Activated naive CD8-positive, alpha-beta T cell (primary cell): Measurements from ENCODE around the gene ZNF672.

Source experiments
- H3K27ac Mint-ChIP-seq: one replicate; pipeline ENCODE4 v1.8.0; 2021; ENCODE audit warnings: mixed read lengths
- H3K27me3 Mint-ChIP-seq: one replicate; pipeline ENCODE4 v1.8.0; 2021; ENCODE audit warnings: mixed read lengths
- H3K36me3 Mint-ChIP-seq: one replicate; pipeline ENCODE4 v1.8.0; 2021; ENCODE audit warnings: mixed read lengths
- H3K4me1 Mint-ChIP-seq: one replicate; pipeline ENCODE4 v1.8.0; 2021; ENCODE audit warnings: low read depth, mixed read lengths
- H3K4me3 Mint-ChIP-seq: one replicate; pipeline ENCODE4 v1.8.0; 2021; ENCODE audit warnings: mild to moderate bottlenecking, mixed read lengths
- H3K9me3 Mint-ChIP-seq: one replicate; pipeline ENCODE4 v1.8.0; 2021; ENCODE audit warnings: low read depth, mixed read lengths

The ZNF672 gene

DNA sequence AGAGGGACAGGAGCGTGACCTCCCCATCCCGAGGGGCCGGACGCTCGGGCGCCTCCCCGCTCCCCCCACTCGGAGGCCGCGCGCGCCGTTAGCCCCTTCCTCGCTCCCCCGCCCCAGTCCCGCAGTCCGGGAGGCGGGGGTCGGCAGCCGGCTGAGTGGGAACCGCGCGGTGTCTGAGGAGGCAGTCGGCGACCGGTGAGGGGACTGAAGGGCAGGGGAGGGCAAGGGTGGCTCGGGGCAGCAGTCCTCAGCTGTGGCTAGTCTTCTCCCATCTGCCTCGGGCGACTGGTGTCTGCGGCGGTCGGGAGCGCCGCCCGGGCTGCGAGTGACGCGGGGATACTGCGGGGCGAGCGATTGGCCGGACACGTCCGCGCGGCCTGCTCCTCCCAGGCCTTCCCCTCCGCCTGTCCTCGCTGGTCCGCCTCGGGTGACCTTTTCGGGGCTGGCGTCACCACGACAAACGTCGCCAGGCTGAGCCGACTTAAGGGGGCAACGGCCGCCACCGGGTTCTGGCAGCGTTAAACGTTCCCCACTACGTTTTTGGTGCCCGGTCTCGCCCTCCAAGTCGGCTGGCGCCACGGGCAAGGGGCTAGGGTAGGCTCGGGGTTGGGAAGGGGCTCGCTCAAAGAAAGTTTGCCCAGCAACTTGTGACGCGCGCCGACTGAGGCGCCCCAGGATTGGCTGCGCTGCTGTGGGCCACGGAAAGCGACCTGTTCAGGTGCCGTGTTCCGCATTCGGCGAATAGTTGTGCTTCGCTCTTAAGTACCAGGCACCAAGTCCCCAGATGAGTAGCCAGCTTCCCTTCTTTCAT is 538 bp downstream of the ZNF672 start:
- Mint-ChIP-seq H3K27ac (peak overlapping the region; percentile 96), H3K27me3 (no peaks in the 10 kb centered on the region), H3K4me1 (peaks cover 22% of the 10 kb centered on the region), H3K4me3 (peak overlapping the region; percentile 91), H3K36me3 (no peaks in the 10 kb centered on the region), H3K9me3 (no peaks in the 10 kb centered on the region)

DNA sequence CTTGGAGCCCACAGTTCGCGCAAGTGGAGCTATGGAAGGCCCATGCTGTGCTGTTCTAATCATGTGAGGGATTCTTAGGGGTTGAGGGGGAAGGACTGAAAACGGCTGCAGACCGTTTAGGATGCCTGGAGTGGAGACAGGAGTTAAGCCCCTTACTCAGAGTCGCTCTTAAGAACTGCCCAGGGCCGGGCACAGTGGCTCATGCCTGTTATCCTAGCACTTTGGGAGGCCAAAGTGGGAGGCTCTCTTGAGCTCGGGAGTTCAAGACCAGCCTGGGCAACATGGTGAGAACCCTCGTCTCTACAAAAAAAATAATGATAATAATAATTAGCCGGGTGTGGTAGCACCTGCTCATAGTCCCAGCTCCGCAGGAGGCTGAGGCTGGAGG is 1.1 kb downstream of the ZNF672 start:
- H3K27ac Mint-ChIP-seq: peak overlapping the region; percentile 96
- peaks cover 22% of the 10 kb centered on the region for H3K4me1 Mint-ChIP-seq
- H3K27me3 Mint-ChIP-seq: no peaks in the 10 kb centered on the region
- no peaks in the 10 kb centered on the region for H3K9me3 Mint-ChIP-seq
- H3K4me3 Mint-ChIP-seq: peak overlapping the region; percentile 91
- H3K36me3 Mint-ChIP-seq: no peaks in the 10 kb centered on the region

DNA sequence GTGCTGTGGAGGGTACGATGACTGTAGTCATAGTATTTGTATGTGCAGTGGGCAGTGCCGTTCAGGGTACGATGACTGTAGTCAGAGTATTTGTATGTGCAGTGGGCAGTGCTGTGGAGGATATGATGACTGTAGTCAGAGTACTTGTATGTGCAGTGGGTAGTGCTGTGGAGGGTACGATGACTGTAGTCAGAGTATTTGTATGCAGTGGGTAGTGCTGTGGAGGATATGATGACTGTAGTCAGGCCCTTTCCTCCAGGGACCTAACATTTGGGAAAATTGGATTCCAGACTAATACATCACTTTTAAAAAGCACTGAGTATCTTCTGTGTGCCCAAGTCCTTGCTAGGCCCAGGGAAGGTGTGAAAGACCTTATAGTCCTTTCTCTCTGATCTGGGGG is 2.9 kb downstream of the ZNF672 start:
- Mint-ChIP-seq H3K9me3 (no peaks in the 10 kb centered on the region), H3K4me1 (peaks cover 22% of the 10 kb centered on the region), H3K4me3 (peak overlapping the region; percentile 3), H3K27ac (no peak overlapping the region), H3K27me3 (no peaks in the 10 kb centered on the region), H3K36me3 (no peaks in the 10 kb centered on the region)

DNA sequence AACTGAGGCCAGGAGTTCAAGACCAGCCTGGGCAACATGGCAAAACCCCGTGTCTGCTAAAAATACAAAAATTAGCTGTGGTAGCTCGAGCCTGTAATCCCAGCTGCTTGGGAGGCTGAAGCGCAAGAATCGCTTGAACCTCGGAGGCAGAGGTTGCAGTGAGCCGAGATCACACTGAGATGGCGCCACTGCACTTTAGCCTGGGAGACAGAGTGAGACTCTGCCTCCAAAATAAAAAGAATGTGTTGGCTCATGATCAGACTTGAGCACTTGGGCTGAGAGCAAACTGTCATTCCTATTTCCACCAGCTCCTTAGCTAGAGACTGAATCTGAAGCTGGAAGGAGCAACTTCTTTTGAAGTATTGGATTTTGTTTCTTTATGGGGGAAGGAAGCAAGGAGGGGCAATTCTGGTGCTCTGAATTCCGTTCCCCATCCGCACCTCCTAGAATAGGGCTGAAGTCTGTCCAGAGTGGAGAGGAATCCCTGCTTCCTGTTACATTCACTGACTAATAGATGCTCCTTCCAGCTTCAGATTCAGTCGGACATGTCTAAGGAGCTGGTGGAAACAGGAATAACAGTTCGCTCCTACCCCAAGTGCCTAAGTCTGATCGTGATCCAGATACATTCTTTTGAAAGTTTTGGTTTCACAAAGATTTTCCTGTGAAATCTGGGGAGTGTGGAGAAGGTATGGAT is 3.8 kb downstream of the ZNF672 start:
- Mint-ChIP-seq H3K27me3 (no peaks in the 10 kb centered on the region), H3K27ac (no peak overlapping the region), H3K4me3 (no peak overlapping the region), H3K9me3 (no peaks in the 10 kb centered on the region), H3K4me1 (peaks cover 22% of the 10 kb centered on the region), H3K36me3 (no peaks in the 10 kb centered on the region)

DNA sequence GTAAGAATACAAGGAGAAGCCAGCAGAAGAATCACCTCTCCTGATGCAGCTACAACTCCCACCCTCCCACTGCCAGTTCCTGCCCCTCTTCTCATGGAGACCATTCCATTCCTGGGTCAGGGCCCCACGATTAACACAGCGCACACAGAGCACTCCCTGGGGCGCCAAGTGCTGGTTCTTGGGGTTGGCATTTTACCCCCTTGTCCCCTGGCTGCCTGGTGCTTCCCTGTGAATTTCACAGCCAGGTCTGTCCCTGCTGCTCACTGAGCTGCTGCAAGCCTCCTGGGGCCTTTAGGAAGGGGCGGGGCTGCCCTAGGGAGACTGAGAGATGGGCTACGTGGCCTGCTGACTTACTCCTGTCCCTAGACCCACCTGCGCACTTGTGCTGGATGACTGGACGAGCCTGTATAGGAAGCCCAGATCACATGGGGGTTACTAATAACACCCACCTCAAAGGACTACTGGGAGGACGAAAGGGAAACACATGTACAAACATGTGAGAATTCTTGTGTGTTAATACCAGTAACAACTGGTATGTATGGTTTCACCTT is 4.8 kb downstream of the ZNF672 start:
- H3K27me3 Mint-ChIP-seq: no peaks in the 10 kb centered on the region
- H3K36me3 Mint-ChIP-seq: no peaks in the 10 kb centered on the region
- no peaks in the 10 kb centered on the region for H3K9me3 Mint-ChIP-seq
- H3K27ac Mint-ChIP-seq: no peak overlapping the region
- H3K4me3 Mint-ChIP-seq: no peak overlapping the region
- peaks cover 22% of the 10 kb centered on the region for H3K4me1 Mint-ChIP-seq

DNA sequence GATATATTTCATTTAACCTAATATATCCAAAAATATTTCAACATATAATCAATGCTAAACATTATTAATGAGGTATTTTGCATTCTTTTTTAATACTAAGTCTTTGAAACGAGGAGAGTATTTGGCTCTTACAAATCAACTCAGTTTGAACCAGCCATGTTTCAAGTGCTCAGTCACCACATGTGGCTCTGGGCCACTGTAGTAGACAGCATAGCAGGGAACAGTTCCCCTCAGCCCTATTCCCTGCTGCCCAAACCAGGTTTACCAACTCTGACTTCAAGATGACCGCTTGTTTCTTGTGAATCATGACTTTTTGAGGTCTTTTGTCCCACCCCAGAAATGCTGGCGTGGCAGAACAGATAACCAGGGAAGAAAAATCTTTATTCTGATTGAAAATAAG is 5.7 kb downstream of the ZNF672 start:
- Mint-ChIP-seq H3K36me3 (peaks cover 1% of the 10 kb centered on the region), H3K27ac (no peak overlapping the region), H3K4me1 (peaks cover 22% of the 10 kb centered on the region), H3K4me3 (no peak overlapping the region), H3K9me3 (no peaks in the 10 kb centered on the region), H3K27me3 (no peaks in the 10 kb centered on the region)

DNA sequence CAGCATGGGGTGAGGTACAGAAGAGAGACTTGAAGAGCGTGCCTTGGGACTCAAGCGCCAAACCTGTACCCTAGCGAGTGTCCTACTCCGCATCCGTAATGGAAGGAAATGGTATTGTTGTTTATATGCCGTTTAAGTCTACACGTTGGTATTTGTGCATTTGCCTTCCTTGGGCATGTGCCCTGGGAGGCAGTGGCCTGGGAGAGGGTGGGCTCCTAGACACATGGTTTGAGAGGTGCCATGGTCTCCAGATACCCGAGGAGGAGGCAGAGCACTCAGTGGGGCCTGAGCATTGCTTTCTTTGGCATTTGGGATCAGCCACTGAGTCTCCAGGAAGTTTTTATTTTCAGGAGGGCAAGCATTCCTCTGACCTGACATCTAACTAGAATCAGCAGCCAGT is 6.5 kb downstream of the ZNF672 start:
- Mint-ChIP-seq H3K4me1 (peaks cover 17% of the 10 kb centered on the region), H3K27ac (no peak overlapping the region), H3K9me3 (no peaks in the 10 kb centered on the region), H3K4me3 (no peak overlapping the region), H3K36me3 (peaks cover 4% of the 10 kb centered on the region), H3K27me3 (no peaks in the 10 kb centered on the region)

DNA sequence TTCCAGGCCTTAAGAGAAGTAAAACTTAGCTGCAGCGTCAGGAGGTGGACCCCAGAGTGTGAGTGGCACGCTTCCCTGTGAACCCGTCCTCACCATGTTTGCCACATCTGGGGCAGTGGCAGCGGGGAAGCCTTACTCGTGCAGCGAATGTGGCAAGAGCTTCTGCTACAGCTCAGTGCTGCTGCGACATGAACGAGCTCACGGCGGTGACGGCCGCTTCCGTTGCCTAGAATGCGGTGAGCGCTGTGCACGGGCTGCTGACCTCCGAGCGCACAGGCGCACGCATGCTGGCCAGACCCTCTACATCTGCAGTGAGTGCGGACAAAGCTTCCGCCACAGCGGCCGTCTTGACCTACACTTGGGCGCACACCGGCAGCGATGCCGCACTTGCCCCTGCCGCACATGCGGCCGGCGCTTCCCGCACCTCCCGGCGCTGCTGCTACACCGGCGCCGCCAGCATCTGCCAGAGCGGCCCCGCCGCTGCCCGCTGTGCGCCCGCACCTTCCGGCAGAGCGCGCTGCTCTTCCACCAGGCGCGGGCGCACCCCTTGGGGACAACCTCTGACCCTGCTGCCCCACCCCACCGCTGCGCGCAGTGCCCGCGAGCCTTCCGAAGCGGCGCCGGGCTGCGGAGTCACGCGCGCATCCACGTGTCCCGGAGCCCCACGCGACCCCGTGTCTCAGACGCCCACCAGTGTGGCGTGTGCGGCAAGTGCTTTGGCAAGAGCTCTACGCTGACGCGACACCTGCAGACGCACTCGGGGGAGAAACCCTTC is 9.3 kb downstream of the ZNF672 start:
- Mint-ChIP-seq H3K4me1 (no peaks in the 10 kb centered on the region), H3K27me3 (no peaks in the 10 kb centered on the region), H3K27ac (no peak overlapping the region), H3K9me3 (no peaks in the 10 kb centered on the region), H3K4me3 (no peak overlapping the region), H3K36me3 (peaks cover 4% of the 10 kb centered on the region)

DNA sequence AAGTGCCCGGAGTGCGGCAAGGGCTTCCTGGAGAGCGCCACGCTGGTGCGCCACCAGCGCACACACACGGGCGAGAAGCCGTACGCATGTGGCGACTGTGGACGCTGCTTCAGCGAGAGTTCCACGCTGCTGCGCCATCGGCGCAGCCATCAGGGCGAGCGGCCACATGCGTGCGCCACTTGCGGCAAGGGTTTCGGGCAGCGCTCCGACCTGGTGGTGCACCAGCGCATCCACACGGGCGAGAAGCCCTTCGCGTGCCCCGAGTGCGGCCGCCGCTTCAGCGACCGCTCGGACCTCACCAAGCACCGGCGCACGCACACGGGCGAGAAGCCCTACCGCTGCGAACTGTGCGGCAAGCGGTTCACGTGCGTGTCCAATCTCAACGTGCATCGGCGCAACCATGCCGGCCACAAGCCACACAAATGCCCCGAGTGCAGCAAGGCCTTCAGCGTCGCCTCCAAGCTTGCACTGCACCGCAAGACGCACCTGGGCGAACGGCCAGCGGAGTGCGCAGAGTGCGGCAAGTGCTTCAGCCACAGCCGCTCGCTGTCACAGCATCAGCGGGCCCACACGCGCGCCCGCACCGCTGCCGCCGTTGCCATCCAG is 10.0 kb downstream of the ZNF672 start:
- H3K4me3 Mint-ChIP-seq: no peak overlapping the region
- peaks cover 4% of the 10 kb centered on the region for H3K36me3 Mint-ChIP-seq
- no peaks in the 10 kb centered on the region for H3K4me1 Mint-ChIP-seq
- H3K27me3 Mint-ChIP-seq: no peaks in the 10 kb centered on the region
- no peaks in the 10 kb centered on the region for H3K9me3 Mint-ChIP-seq
- H3K27ac Mint-ChIP-seq: no peak overlapping the region

DNA sequence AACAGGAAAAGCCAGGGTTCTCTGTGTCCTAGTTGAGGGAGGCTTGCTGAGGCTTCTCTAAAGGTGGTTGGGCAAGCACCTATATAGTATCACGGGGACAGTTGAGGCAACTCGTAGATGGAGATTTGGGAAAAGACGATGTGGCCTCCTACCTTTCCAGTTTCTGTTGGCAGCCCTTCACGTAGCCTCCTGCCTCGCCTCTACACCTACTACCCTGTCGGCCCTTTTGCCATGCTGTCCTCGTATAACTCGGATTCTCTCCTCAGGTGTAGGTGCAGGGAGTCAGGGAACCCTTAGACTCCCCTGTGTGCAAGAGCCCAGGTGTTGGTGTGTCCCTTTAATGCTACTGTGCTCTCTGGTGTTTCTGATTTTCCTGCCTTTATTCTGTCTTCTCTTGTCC is 10.6 kb downstream of the ZNF672 start:
- H3K27ac Mint-ChIP-seq: no peak overlapping the region
- H3K9me3 Mint-ChIP-seq: no peaks in the 10 kb centered on the region
- H3K27me3 Mint-ChIP-seq: no peaks in the 10 kb centered on the region
- H3K36me3 Mint-ChIP-seq: peaks cover 4% of the 10 kb centered on the region
- H3K4me1 Mint-ChIP-seq: no peaks in the 10 kb centered on the region
- no peak overlapping the region for H3K4me3 Mint-ChIP-seq

DNA sequence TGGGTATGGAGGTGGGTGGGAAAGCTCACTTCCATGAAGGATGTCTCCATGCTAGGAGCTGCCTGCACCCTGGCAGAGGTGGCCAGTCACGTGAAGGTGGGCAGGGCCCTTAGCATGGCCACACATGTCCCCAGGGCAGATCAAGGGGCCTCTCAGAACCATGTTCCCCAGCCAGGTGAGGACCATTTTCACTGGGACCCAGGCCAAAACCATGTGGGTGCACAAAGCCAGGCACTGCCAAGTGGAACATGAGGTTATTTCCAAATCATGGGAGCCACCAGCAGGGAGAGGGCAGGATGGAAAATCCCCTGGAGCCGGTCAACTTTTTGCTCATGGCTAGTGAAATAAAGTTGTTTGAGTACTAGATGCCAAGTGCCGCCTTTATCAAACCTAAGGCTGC is 11.1 kb downstream of the ZNF672 start:
- Mint-ChIP-seq H3K36me3 (peaks cover 8% of the 10 kb centered on the region), H3K9me3 (no peaks in the 10 kb centered on the region), H3K27me3 (no peaks in the 10 kb centered on the region), H3K4me1 (no peaks in the 10 kb centered on the region), H3K27ac (no peak overlapping the region), H3K4me3 (no peak overlapping the region)

DNA sequence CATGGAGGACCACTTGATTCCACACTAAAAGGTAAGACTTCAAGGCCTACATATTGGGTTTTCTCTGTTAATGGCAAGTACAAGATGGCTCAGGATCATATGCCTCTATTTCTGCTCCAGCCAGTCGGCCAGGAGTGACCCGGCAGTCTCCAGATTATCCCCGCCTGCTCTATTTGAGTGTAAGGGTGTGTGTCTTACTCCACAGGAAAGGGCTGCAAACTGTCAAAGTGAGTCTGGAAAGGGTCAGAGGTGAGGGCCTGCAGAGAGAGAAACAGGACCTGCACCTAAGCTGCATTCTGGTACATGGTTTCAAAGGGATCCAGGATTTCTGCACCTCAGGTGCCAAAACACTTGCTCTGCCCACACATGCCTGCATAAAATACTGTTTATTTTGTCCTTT is 11.6 kb downstream of the ZNF672 start:
- H3K4me3 Mint-ChIP-seq: no peak overlapping the region
- H3K9me3 Mint-ChIP-seq: no peaks in the 10 kb centered on the region
- H3K36me3 Mint-ChIP-seq: peaks cover 11% of the 10 kb centered on the region
- H3K4me1 Mint-ChIP-seq: no peaks in the 10 kb centered on the region
- no peak overlapping the region for H3K27ac Mint-ChIP-seq
- H3K27me3 Mint-ChIP-seq: no peaks in the 10 kb centered on the region

DNA sequence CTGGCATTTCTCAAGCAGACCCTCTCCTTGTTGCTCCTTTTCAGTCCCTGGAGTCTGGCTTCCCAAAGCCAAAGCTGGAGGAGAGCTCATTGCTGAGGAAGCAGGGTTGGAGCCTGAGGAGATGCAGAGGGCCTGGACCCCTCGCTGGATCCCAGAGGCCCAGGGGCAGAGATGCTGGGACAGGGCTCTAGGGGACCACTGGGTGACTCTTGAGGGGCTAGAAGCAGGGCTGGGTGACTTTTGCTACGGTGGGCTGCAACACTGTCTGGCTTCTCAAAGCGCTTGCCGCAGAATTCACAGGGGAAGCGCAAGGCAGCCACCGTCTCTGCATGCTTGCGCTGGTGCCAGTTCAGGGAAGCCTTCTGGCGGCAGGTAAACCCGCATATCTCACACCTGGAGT is 12.1 kb downstream of the ZNF672 start:
- no peak overlapping the region for H3K27ac Mint-ChIP-seq

DNA sequence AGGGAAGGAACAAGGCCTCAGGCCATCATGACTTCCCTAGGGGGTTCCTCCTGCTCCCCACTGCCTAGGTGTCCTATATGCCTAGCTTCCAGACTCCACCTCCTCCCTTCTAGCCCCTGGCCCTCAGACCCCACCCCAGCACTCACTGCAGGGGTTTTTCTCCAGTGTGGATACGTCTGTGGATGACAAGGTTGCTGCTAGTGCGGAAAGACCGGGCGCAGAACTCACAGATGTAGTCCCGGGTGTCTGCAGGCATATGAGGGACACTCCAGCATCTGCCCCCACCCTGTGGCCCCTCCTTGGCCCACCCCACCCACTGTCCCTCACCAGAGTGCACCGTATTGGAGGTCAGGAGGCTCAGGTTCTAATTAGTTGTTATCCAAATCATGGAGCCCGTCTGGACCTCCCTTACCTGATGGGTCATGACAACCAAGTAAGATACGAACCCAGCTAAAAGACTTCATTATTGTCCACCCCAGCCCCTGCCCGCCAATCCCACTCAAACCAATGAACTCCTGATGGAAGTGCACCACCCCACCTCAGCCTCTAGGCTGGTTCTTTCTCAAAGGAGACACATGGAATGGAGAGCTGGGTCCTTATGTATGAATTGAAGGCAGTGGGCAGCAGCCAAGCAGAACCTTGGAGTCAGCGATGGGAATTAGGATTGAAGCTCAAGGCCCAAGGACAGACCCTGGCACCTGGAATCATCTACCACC is 12.7 kb downstream of the ZNF672 start:
- Mint-ChIP-seq H3K4me1 (no peaks in the 10 kb centered on the region), H3K9me3 (no peaks in the 10 kb centered on the region), H3K27me3 (no peaks in the 10 kb centered on the region), H3K36me3 (peaks cover 17% of the 10 kb centered on the region), H3K4me3 (no peak overlapping the region), H3K27ac (no peak overlapping the region)

More for the DNA sequence above, 12.1 kb downstream of the ZNF672 start:
- peaks cover 16% of the 10 kb centered on the region for H3K36me3 Mint-ChIP-seq
- no peaks in the 10 kb centered on the region for H3K4me1 Mint-ChIP-seq
- no peaks in the 10 kb centered on the region for H3K27me3 Mint-ChIP-seq
- H3K9me3 Mint-ChIP-seq: no peaks in the 10 kb centered on the region
- no peak overlapping the region for H3K4me3 Mint-ChIP-seq
